DMS114 treated with DMSO at 0.1 percent for 48 hours (cell line): ENCODE data around the gene FOXJ1.

Experiments
- DNase-seq: peaks from one replicate; lab custom pipeline; 2025; ENCODE audit not compliant: unreplicated experiment; lab: John Stamatoyannopoulos, UW

Gene FOXJ1

GRCh38 chr17:76092526-76093413 lies 48.3 kb downstream of the FOXJ1 start:
- DNase-seq, result no peak

GRCh38 chr17:76091526-76092286 lies 49.3 kb downstream of the FOXJ1 start:
- no peak for DNase-seq

- no peak for DNase-seq
Observed at GRCh38 chr17:76090517-76091129, 50.4 kb downstream of the FOXJ1 start.

- DNase-seq, result no peak
Observed at GRCh38 chr17:76089680-76090516, 51.1 kb downstream of the FOXJ1 start.

DNA sequence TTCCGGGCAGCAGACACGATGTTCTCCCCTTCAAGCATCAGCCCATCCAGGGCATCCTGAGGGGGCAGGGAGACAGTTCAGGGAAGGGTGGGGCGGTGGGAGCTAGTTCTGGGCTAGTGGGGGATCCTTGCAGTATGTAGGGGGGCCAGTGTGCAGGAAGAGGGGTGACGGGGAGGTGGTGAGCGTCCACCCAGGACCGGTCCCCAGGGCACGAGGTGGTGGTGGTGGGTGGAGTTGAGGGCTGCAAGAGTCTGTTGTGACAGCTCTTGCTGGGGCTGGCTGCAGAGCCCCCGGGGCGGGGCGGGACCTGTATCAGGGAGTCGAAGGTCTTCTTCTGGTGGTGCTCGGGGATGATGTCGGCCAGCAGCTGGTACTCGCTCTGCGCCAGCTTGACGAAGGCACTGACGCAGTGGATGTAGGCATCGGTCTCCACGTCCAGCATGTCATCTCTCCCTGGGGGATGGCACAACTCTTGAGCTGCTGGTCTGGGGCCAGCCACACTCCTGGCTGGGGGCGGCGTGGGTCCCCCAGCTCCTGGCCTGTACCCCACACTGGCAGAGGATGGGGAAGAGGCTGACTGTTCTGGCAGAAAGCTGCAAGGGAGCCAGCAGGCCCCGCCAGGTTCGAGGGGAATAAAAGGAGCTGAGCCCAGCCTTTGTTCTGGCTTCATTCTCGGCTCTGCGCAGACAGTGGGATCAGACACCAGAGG lies 52.0 kb downstream of the FOXJ1 start:
- no peak for DNase-seq

GRCh38 chr17:76088041-76088867 lies 52.8 kb downstream of the FOXJ1 start:
- no peak for DNase-seq

DNA sequence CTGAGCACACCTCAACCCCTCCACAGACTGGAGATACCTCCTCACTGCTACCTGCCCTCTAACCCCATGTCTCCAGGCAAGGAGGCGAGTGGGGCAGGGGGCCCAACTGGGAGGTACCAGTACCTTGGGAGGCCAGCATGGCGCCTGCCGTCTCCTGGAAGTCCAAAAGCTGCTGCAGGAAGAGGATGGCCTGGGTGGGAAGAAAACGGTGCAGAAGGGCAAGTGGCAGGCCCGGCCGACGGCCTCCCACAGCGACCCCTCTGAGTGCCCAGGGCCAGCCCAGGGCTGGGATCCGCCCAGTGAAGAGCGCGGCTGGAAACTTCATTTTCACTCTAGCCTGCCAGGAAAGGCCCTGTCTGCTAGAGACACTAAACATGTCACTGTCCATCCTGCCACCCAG lies 53.5 kb downstream of the FOXJ1 start:
- DNase-seq, result no peak

DNA sequence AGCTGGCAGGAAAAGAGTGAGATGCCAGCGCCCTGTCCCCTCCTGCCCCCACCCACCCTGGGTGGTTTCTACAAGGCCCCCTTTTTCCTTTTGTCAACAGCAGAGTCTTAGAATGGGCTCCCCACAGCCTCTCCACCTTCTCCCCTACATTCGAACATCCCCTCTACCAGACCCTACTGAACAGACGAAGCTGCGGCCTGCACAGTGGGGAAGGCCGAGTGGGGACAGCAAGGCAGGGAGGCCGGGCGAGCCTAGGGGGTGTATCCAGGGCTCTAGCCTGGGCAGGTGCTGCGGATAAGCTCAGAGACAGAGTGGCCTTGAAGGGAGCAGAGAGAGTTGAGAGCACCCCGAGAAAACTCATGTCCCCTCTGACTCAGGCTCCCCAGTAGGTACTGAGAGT lies 54.7 kb downstream of the FOXJ1 start:
- no peak for DNase-seq
